Peyer's patch (tissue), 4 donors: ENCODE results near the gene C16orf96.

Experiments used
- CTCF ChIP-seq, 6 experiments: fragments of 450-650 bp in 4 of 6; fragments of 200-600 bp in 2 of 6; sonication (generic) in 1 of 6; IDR thresholded peaks; one replicate each; pipeline ENCODE4 v1.5.1; 2017 to 2019; ENCODE audit warnings: antibody characterized with exemption in 6 of 6, mild to moderate bottlenecking in 3 of 6, moderate library complexity in 1 of 6
- POLR2A ChIP-seq, 2 donors: fragments of 450-650 bp; IDR thresholded peaks; one replicate each; pipeline ENCODE4 v1.5.1; 2017; ENCODE audit warnings: antibody characterized with exemption in 2 of 2, mild to moderate bottlenecking in 2 of 2, moderate library complexity in 2 of 2

DNA sequence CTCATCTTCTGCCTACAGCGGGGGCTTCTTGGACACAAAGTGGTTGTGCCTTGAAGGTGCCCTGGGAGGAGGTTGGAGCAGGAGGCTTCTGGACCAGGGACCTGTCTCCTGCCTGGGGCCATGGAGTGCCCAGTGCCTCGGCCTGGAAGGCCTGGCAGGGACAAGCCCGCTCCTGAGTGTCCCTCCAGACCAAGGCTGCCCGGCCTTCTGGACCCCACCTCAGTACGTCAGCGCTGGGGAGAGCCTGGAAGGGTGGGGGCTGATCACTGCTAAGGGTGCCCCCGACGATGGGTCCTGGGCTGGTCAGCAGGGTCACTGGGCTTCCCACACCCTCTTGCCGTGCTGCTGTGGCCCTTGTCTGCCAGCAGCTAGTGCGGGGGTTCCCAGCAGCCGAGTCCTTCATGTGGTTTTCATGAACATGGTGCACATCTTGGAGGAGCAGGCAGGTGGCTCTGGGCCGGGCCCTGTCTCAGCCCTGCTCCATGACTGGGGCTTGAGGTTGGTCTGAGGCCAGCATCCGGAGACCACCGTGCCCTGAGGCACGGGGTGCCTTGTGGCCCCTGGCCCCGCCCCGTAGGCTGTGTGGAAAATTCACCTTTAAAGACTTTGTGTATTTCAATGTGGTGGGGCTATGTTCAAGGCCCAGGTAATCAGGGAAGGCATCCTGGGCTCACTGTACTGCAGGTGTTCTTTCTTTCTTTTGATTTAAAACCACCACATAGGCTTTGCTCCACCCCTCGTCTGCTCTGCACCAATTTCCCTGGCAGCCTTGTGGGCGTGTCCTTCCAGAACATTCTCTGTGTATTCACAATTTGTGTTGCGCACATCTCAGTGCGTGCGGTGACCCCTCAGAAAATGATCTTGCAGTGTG, 90.9 kb downstream of the C16orf96 start:
- TF ChIP-seq CTCF (IDR thresholded peaks at IDR 0.05): no peak
- no peak for TF ChIP-seq POLR2A (IDR thresholded peaks at IDR 0.05)
